Measurements from ENCODE around the gene PIP5K1B.

Gene PIP5K1B

GRCh38 chr9:68859347-68859746 is 154.3 kb downstream of the PIP5K1B start:
- TF ChIP-seq, protein P1, sequence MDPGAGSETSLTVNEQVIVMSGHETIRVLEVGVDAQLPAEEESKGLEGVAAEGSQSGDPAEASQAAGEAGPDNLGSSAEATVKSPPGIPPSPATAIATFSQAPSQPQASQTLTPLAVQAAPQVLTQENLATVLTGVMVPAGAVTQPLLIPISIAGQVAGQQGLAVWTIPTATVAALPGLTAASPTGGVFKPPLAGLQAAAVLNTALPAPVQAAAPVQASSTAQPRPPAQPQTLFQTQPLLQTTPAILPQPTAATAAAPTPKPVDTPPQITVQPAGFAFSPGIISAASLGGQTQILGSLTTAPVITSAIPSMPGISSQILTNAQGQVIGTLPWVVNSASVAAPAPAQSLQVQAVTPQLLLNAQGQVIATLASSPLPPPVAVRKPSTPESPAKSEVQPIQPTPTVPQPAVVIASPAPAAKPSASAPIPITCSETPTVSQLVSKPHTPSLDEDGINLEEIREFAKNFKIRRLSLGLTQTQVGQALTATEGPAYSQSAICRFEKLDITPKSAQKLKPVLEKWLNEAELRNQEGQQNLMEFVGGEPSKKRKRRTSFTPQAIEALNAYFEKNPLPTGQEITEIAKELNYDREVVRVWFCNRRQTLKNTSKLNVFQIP (CRISPR knock-in tag; IDR thresholded peaks at IDR 0.05; ENCODE audit: borderline replicate concordance, low read depth), result no peak
- no peak for TF ChIP-seq CREB5 (CRISPR knock-in tag; IDR thresholded peaks at IDR 0.05; ENCODE audit: low read depth)
- no peak for TF ChIP-seq TSHZ2 (CRISPR knock-in tag; IDR thresholded peaks at IDR 0.05)
- TF ChIP-seq GLIS3 (CRISPR knock-in tag; IDR thresholded peaks at IDR 0.05), result no peak
- TF ChIP-seq SNAI2 (CRISPR knock-in tag; IDR thresholded peaks at IDR 0.05), result no peak
- TF ChIP-seq ZFP3 (CRISPR knock-in tag; IDR thresholded peaks at IDR 0.05), result no peak
- no peak for TF ChIP-seq TOX (CRISPR knock-in tag; IDR thresholded peaks at IDR 0.05; ENCODE audit: borderline replicate concordance)
- TF ChIP-seq TCF4 (CRISPR knock-in tag; IDR thresholded peaks at IDR 0.05; ENCODE audit: borderline replicate concordance), result no peak
- no peak for TF ChIP-seq ZFP30 (CRISPR knock-in tag; IDR thresholded peaks at IDR 0.05)
- TF ChIP-seq ZNF70 (CRISPR knock-in tag; IDR thresholded peaks at IDR 0.05), result no peak
- ATAC-seq, result no peak

- no peak for ATAC-seq
- TF ChIP-seq PATZ1 (CRISPR knock-in tag; IDR thresholded peaks at IDR 0.05; ENCODE audit: borderline replicate concordance) (no peak), PPARA (CRISPR knock-in tag; IDR thresholded peaks at IDR 0.05; ENCODE audit: borderline replicate concordance) (no peak), TOX (CRISPR knock-in tag; IDR thresholded peaks at IDR 0.05; ENCODE audit: borderline replicate concordance) (no peak), CSRNP3 (CRISPR knock-in tag; IDR thresholded peaks at IDR 0.05) (no peak), CREB5 (CRISPR knock-in tag; IDR thresholded peaks at IDR 0.05; ENCODE audit: low read depth) (no peak), SNAI2 (CRISPR knock-in tag; IDR thresholded peaks at IDR 0.05) (no peak), ISL1 (CRISPR knock-in tag; IDR thresholded peaks at IDR 0.05) (no peak)
These were observed 155.4 kb downstream of the PIP5K1B start for GRCh38 chr9:68860419-68860818.

- no peak for TF ChIP-seq OSR1 (CRISPR knock-in tag; IDR thresholded peaks at IDR 0.05)
- no peak for TF ChIP-seq ZNF565 (CRISPR knock-in tag; conservative IDR thresholded peaks at IDR 0.05; ENCODE audit: low read depth)
- TF ChIP-seq ZNF70 (CRISPR knock-in tag; IDR thresholded peaks at IDR 0.05), result no peak
- TF ChIP-seq TOX (CRISPR knock-in tag; IDR thresholded peaks at IDR 0.05; ENCODE audit: borderline replicate concordance), result no peak
- TF ChIP-seq PPARA (CRISPR knock-in tag; IDR thresholded peaks at IDR 0.05; ENCODE audit: borderline replicate concordance), result no peak
- TF ChIP-seq GLIS3 (CRISPR knock-in tag; IDR thresholded peaks at IDR 0.05), result no peak
- no peak for TF ChIP-seq CSDC2 (CRISPR knock-in tag; IDR thresholded peaks at IDR 0.05)
- TF ChIP-seq ISL1 (CRISPR knock-in tag; IDR thresholded peaks at IDR 0.05), result no peak
- TF ChIP-seq SNAI2 (CRISPR knock-in tag; IDR thresholded peaks at IDR 0.05), result no peak
- TF ChIP-seq TCF4 (CRISPR knock-in tag; IDR thresholded peaks at IDR 0.05; ENCODE audit: borderline replicate concordance), result no peak
These were observed 156.4 kb downstream of the PIP5K1B start for GRCh38 chr9:68861436-68861835.

More at GRCh38 chr9:68861436-68861835, 156.4 kb downstream of the PIP5K1B start:
- no peak for ATAC-seq

Measured in SK-N-SH treated with all-trans-retinoic acid at 6 μM for 48 hours (cell line).